Glutamatergic neuron (in vitro differentiated cells): ENCODE measurements around the gene HMGB3. TPM values are rescaled to one million over a fixed set of nuclear protein-coding genes. Genes with fewer than 3 reads are reported as not detected.

Source experiments
- DNase-seq: peaks from one replicate; pipeline ENCODE4 v3.0.0; 2022
- H3K27ac Mint-ChIP-seq: one replicate; pipeline ENCODE4 v1.8.0; 2020; ENCODE audit warnings: mild to moderate bottlenecking, mixed read lengths, inconsistent platforms; ENCODE audit not compliant: unreplicated experiment
- H3K27me3 Mint-ChIP-seq: one replicate; pipeline ENCODE4 v1.8.0; 2020; ENCODE audit warnings: mild to moderate bottlenecking, moderate library complexity, mixed read lengths, inconsistent platforms; ENCODE audit not compliant: unreplicated experiment
- H3K36me3 Mint-ChIP-seq: one replicate; pipeline ENCODE4 v1.8.0; 2020; ENCODE audit warnings: mild to moderate bottlenecking, mixed read lengths, inconsistent platforms; ENCODE audit not compliant: unreplicated experiment
- H3K4me1 Mint-ChIP-seq: one replicate; pipeline ENCODE4 v1.8.0; 2020; ENCODE audit warnings: mild to moderate bottlenecking, low read depth, mixed read lengths, inconsistent platforms; ENCODE audit not compliant: unreplicated experiment
- H3K4me3 Mint-ChIP-seq: one replicate; pipeline ENCODE4 v1.8.0; 2020; ENCODE audit warnings: mild to moderate bottlenecking, mixed read lengths, inconsistent platforms; ENCODE audit not compliant: unreplicated experiment
- H3K9me3 Mint-ChIP-seq: one replicate; pipeline ENCODE4 v1.8.0; 2020; ENCODE audit warnings: mild to moderate bottlenecking, moderate library complexity, mixed read lengths, inconsistent platforms; ENCODE audit not compliant: unreplicated experiment
- CTCF ChIP-seq: fragments of 200-600 bp; sonication (generic); IDR thresholded peaks from one replicate; pipeline ENCODE4 v1.5.0; 2021; ENCODE audit not compliant: partially characterized antibody, unreplicated experiment
- long read RNA-seq: library from polyadenylated mRNA; unstranded; transcript quantifications from one replicate; pipeline ENCODE4 v2.0.0, GENCODE V29; 2020; ENCODE audit not compliant: unreplicated experiment
- total RNA-seq: library from RNA; stranded (reverse); fragmentation: NEBNext Ultra II Directional; extraction: Animal tissue kit (Norgen Biotek cat#: 25700); gene quantifications from one replicate; pipeline ENCODE4 v1.2.1, GENCODE V29; 2021; ENCODE audit not compliant: unreplicated experiment

The HMGB3 gene
- total RNA-seq, result 131 TPM
- long read RNA-seq, transcript HMGB3-201 (5 exons, 3,560 nt), result major isoform, 22 of 30 reads
- long read RNA-seq, partial matches to known transcripts, result 4 of 30 reads
- long read RNA-seq, other reads (novel, unspliced or antisense), result 4 of 30 reads

GRCh38 chrX:150982788-150983520, at the start of gene HMGB3:
Gene HMGB3, plus strand, starts transcription at chrX:150983335. Its CDS starts 2,265 bp downstream, at chrX:150985600.
- Mint-ChIP-seq H3K36me3 (peaks cover 5% of the 10 kb centered on the region), H3K27ac (no peak within 1 kb of the TSS)

DNA sequence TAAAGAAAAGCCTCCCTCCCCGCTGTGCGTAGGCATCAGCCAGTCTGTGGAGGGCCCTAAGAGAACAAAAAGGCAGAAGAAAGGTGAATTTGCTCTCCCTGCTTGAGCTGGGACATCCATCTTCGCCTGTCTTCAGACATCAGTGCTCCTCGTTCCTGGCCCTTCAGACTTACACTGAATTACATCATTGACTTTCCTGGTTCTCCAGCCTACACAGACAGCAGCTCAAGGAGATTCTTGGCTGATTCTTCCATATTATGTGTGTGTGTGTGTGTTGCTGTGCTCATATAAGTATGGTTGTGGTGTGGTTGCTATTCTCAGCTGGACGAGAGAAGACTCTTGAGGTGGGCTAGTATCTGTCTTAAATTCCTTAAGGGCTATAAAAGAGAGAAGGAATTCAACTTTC, 49.2 kb upstream of the HMGB3 start:
- no peaks in the 10 kb centered on the region for H3K9me3 Mint-ChIP-seq
- H3K27me3 Mint-ChIP-seq, result peaks cover 3% of the 10 kb centered on the region
- H3K4me1 Mint-ChIP-seq, result no peaks in the 10 kb centered on the region
- H3K27ac Mint-ChIP-seq, result no peak overlapping the region
- DNase-seq, result no peak
- TF ChIP-seq CTCF, result no peak
- no peaks in the 10 kb centered on the region for H3K36me3 Mint-ChIP-seq
- no peak overlapping the region for H3K4me3 Mint-ChIP-seq

More at GRCh38 chrX:150982788-150983520, at the start of gene HMGB3:
- H3K27me3 Mint-ChIP-seq, result peaks cover 7% of the 10 kb centered on the region
- no peak for TF ChIP-seq CTCF
- peak within 1 kb of the TSS; percentile 76 for H3K4me3 Mint-ChIP-seq
- peaks cover 11% of the 10 kb centered on the region for H3K9me3 Mint-ChIP-seq
- DNase-seq, result peak; percentile 87
- peaks cover 5% of the 10 kb centered on the region for H3K4me1 Mint-ChIP-seq

GRCh38 chrX:150934453-150934852, 48.7 kb upstream of the HMGB3 start:
- H3K27me3 Mint-ChIP-seq, result peaks cover 3% of the 10 kb centered on the region
- H3K9me3 Mint-ChIP-seq, result no peaks in the 10 kb centered on the region
- H3K4me1 Mint-ChIP-seq, result no peaks in the 10 kb centered on the region
- no peak overlapping the region for H3K27ac Mint-ChIP-seq
- no peak overlapping the region for H3K4me3 Mint-ChIP-seq
- no peaks in the 10 kb centered on the region for H3K36me3 Mint-ChIP-seq
- DNase-seq, result no peak
- TF ChIP-seq CTCF, result no peak

DNA sequence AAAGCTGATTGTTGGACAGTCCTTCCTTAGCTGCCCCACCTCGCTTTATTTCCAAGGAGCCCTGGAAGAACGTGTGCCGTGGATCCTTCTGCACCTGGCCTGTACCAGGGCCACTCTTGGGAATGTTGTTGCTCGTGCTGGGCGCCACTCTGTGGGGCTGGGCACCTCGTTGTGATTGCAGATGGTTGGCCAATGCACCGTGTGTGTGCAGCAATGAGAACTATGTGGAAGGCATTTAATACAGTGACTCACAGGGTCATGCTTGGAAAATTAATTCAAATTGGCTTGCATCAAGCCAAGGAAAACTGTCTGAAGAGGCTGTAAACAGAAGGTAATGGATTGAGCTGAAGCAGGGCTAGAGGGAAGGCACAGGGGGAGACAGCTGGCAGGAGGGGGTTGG, 47.7 kb upstream of the HMGB3 start:
- no peak for DNase-seq
- Mint-ChIP-seq H3K27ac (no peak overlapping the region), H3K9me3 (no peaks in the 10 kb centered on the region)

More for the DNA sequence above, 47.7 kb upstream of the HMGB3 start:
- no peak overlapping the region for H3K4me3 Mint-ChIP-seq
- TF ChIP-seq CTCF, result no peak
- H3K4me1 Mint-ChIP-seq, result no peaks in the 10 kb centered on the region
- peaks cover 3% of the 10 kb centered on the region for H3K27me3 Mint-ChIP-seq
- no peaks in the 10 kb centered on the region for H3K36me3 Mint-ChIP-seq
